NCI-H187 (cell line): Measurements from ENCODE around the gene HAUS2.

Experiments used
- DNase-seq, 2 experiments: peaks; one replicate each; lab custom pipeline; 2025; lab: John Stamatoyannopoulos, UW

The HAUS2 gene

DNA sequence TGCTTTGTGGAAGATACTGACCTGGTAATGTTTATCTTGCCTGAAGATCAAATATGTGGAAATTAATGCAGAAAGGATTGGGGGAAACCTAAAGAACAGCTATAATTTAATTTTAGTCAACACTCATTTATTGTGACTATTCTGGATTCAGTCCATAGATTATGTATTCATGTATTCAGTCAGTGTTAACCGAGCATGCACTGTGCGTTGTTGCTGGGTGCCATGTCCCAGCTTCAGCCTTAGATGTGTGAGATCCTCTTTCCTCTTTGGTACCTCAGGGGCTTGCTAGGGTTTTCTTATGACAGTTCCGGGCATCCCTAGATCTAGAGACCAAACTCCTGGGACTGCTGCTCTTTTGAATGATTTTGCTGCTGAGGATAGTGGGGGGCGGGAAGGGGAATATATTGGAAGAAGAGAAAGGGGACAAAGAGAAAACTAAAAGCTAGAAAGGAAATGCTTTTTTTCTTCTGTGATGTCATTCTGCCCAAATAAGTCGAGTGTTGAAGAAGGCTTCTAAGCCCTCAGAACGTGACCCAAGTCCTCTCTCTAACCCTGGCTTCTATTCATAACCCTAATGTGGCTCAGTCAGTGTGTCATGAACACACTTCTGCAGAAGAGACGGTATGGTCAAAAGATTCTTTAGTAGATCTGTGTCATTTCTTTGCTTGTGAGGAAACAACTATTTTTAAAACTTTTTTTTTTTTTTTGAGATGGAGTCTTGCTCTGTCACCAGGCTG is 60.3 kb downstream of the HAUS2 start:
- no peak for DNase-seq

DNA sequence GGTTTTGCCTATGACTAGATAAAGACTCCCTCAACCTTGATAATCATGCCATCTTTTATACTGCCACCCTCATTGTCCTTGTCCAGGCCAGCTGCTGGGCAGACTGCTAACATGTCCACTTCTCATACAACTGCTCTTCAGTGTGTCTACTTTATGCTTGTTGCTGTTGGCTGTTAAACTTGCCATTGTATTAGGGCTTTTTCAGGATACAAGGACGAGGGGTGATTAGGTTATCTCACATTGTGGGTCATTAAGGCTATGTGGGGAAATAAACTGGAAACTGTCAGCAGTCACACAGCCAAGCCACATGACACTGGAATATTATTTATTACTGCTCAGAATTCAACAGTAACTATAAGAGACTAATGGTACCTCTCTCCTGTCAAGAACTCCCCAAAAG is 62.9 kb downstream of the HAUS2 start:
- DNase-seq, result no peak

- DNase-seq, result no peak
Measured at GRCh38 chr15:42612367-42612912, 63.8 kb downstream of the HAUS2 start.

GRCh38 chr15:42616107-42616506 is 67.5 kb downstream of the HAUS2 start:
- DNase-seq, result no peak
